Natural killer cell treated with Interleukin-12 subunit alpha and Interleukin-12 subunit beta and Interleukin-15 and Interleukin-18, amount 100 ng/mL, for 72 hours (primary cell): ENCODE results near the gene BCL2A1. TPM values are rescaled to one million over a fixed set of nuclear protein-coding genes. Genes with fewer than 3 reads are reported as not detected.

ENCODE experiments used
- ATAC-seq, 2 donors: fragments of 150-1000 bp; cut with Tn5 transposase in 1 of 2; sonication (Bioruptor Pico), chemical (Tn5 transposase) in 1 of 2; 2 replicates each; pipeline ENCODE4 v1.10.0; 2021
- DNase-seq: peaks from one replicate; pipeline ENCODE4 v3.0.0; 2022; ENCODE audit warnings: low spot score
- H3K27ac Mint-ChIP-seq, 2 donors: 1 replicate in 1 of 2; 2 replicates in 1 of 2; pipeline ENCODE4 v1.8.0; 2022; ENCODE audit warnings: mixed read lengths in 2 of 2, mild to moderate bottlenecking in 1 of 2, moderate library complexity in 1 of 2
- H3K27me3 Mint-ChIP-seq, 2 donors: 1 replicate in 1 of 2; 2 replicates in 1 of 2; pipeline ENCODE4 v1.8.0; 2022; ENCODE audit warnings: mixed read lengths in 2 of 2
- H3K36me3 Mint-ChIP-seq: one replicate; pipeline ENCODE4 v1.8.0; 2022; ENCODE audit warnings: mixed read lengths
- H3K4me1 Mint-ChIP-seq, 2 donors: 1 replicate in 1 of 2; 2 replicates in 1 of 2; pipeline ENCODE4 v1.8.0; 2022; ENCODE audit warnings: low read depth in 2 of 2, mixed read lengths in 2 of 2, mild to moderate bottlenecking in 1 of 2
- H3K4me3 Mint-ChIP-seq: one replicate; pipeline ENCODE4 v1.8.0; 2022; ENCODE audit warnings: mixed read lengths
- H3K9me3 Mint-ChIP-seq: 2 replicates; pipeline ENCODE4 v1.8.0; 2022; ENCODE audit warnings: mixed read lengths
- total RNA-seq, 2 donors: library from RNA; stranded (reverse); gene quantifications; one replicate each; pipeline ENCODE4 v1.2.3, GENCODE V29; 2022

Gene BCL2A1
- total RNA-seq, 2 donors from 2014 or later = 17.3 to 40.0 TPM

DNA sequence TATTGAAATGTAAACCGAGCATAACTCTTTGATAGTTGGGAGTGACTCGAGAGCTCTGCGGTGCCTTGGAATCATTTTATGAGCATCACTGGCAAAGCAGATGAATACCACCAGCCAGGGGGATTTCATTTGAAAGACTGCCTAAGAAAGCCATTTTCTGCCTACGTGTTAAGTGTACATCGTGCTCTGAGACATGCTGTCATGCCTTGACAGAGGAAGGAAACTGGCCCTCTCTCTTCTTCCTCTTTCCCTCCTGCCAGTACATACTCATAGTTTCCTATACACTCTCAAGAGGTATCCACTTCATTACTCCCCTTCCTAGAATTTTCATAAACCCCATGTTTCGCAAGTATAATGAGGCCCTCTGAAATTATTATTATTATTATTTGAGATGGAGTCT is 8.8 kb downstream of the BCL2A1 start:
- H3K36me3 Mint-ChIP-seq = peaks cover 10% of the 10 kb centered on the region
- peak overlapping the region; percentile 45 to 46 for H3K27ac Mint-ChIP-seq
- H3K27me3 Mint-ChIP-seq = no peaks in the 10 kb centered on the region
- ATAC-seq (no peak), DNase-seq (no peak)
- H3K4me3 Mint-ChIP-seq = peak overlapping the region; percentile 29
- peaks cover 3% of the 10 kb centered on the region for H3K9me3 Mint-ChIP-seq
- peaks cover 26 to 30% of the 10 kb centered on the region in 2 donors for H3K4me1 Mint-ChIP-seq

DNA sequence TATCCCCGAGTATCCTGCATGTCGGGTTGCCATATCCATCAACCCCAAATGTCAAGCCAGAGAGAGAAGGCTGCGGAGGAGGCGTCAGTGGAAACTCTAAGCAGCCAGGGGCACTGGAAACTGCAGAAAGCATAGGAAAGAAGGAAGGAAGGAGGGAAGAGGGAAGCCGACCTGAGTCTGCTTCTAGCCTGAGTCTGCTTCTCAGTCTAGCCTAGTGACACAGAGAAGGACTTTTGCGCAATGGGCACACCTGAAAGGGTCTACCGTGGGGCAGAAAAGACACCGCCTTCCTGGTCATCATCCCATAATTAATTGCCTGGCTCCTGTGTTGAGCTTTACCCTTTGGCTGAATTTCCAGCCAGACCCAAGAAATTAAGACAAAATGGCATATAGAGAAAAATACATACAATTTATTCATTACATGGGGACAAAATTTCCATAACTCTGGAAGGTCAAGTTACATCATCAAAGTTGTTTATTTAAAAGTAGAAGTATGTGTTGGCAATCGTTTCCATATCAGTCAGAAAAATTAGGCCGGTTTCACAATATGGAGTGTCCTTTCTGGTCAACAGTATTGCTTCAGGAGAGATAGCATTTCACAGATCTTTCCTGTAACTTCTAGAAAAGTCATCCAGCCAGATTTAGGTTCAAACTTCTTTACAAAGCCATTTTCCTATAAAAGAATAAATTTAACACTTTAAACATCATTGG is 10.3 kb downstream of the BCL2A1 start:
- Mint-ChIP-seq H3K27ac (no peak overlapping the region), H3K4me1 (peaks cover 14 to 17% of the 10 kb centered on the region in 2 donors), H3K4me3 (no peak overlapping the region), H3K27me3 (no peaks in the 10 kb centered on the region), H3K36me3 (peaks cover 6% of the 10 kb centered on the region), H3K9me3 (no peaks in the 10 kb centered on the region)
- no peak for ATAC-seq
- DNase-seq = no peak

DNA sequence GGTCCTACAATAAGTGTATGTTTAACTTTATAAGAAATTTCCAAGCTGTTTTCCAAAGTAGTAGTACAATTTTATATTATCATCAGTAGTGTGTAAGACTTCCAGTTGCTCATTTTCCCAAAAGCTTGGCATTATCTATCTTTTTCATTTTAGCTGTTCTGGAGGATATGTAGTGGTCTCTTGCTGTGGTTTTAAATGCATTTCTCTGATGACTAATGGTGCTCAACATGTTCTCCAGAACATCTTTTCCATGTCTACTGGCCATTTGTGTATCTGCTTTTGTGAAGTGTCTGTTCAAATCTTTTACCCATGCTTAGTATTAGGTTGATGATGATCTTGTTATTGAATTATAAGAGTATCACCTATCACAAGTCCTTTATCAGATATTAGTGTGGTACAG is 13.3 kb downstream of the BCL2A1 start:
- no peak for ATAC-seq
- Mint-ChIP-seq H3K36me3 (no peaks in the 10 kb centered on the region), H3K9me3 (no peaks in the 10 kb centered on the region), H3K4me1 (peaks cover 12 to 16% of the 10 kb centered on the region in 2 donors), H3K27ac (peak overlapping the region in 1 of 2 donors; percentile 5), H3K27me3 (no peaks in the 10 kb centered on the region), H3K4me3 (no peak overlapping the region)
- no peak for DNase-seq

DNA sequence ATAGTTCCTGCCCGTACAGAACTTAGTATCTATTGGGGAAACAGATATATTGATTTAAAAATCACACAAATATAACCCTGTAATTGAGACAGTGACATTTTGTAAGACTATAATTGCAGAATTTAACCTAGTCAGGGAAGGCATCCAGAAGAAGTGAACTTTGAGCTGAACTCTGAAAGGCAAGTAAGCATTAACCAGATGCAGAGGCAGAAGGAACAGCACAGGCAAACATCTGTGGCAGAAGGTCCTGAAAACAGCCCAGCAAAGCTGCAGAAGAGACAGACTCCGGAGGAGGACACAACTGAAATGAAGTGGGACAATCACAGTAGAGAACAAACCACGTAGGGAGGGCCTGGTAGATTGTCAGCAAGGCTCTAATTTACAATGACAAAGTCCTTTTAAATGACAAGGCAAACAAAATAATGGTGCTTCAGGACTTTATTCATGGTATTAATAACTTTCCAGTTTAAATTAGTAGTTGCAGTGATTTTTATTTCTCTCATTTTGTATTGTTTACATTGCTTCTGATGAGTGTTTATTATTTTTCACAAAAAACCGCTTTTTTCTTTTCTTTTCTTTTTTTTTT is 14.5 kb downstream of the BCL2A1 start:
- Mint-ChIP-seq H3K9me3 (no peaks in the 10 kb centered on the region), H3K27me3 (no peaks in the 10 kb centered on the region), H3K4me1 (peaks cover 8 to 16% of the 10 kb centered on the region in 2 donors), H3K27ac (no peak overlapping the region), H3K4me3 (no peak overlapping the region), H3K36me3 (no peaks in the 10 kb centered on the region)
- DNase-seq (no peak), ATAC-seq (no peak)

DNA sequence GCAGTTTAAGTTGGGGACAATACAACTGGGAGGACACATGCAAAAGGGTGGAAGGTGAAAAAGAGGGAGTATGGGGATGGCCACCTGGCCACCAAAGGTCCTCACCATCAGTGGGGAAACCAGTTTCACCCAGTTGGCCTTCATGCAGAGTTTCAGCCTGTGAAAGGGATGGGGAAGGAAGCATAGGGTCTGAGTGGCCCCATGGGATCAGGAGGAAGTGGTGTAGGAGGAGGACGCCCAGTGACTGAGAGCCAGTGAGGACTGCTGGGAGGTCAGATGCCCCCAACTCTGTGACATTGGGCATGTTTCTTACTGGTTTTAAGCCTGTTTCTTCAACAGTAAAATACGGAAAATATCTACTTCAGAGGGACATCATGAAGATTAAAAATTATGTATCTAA is 16.3 kb downstream of the BCL2A1 start:
- no peak for ATAC-seq
- Mint-ChIP-seq H3K9me3 (no peaks in the 10 kb centered on the region), H3K27me3 (no peaks in the 10 kb centered on the region)

DNA sequence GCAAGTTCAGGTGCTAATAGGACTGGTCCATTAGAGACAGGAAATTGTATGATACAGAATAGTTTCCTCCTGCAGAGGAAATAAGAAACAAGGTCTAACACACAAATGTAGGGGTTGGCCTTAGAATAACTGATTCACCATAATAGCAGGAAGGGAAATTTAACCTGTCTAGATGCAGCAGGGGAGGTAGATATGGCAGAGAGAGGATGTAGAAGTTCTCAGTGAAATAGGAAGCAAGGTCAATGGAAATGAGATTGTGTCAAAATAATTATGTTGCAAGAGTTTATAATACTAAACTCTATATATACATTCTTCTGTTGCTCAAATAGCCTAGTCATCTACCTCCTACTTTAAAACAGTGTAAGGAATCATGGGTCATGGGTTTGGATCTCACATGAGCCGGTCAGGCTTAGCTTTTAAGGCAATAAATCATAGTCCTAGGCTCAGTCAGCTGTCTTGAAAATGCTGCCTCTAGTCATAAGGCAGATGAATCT is 17.0 kb downstream of the BCL2A1 start:
- H3K4me3 Mint-ChIP-seq = no peak overlapping the region
- DNase-seq (no peak), ATAC-seq (no peak)
- H3K27me3 Mint-ChIP-seq = no peaks in the 10 kb centered on the region
- H3K36me3 Mint-ChIP-seq = no peaks in the 10 kb centered on the region
- H3K27ac Mint-ChIP-seq = peak overlapping the region in 1 of 2 donors; percentile 8
- H3K4me1 Mint-ChIP-seq = peaks cover 8 to 11% of the 10 kb centered on the region in 2 donors
- H3K9me3 Mint-ChIP-seq = no peaks in the 10 kb centered on the region

More for the DNA sequence above, 16.3 kb downstream of the BCL2A1 start:
- no peaks in the 10 kb centered on the region for H3K36me3 Mint-ChIP-seq
- DNase-seq = no peak
- H3K4me3 Mint-ChIP-seq = no peak overlapping the region
- peaks cover 8 to 11% of the 10 kb centered on the region in 2 donors for H3K4me1 Mint-ChIP-seq
- no peak overlapping the region for H3K27ac Mint-ChIP-seq

DNA sequence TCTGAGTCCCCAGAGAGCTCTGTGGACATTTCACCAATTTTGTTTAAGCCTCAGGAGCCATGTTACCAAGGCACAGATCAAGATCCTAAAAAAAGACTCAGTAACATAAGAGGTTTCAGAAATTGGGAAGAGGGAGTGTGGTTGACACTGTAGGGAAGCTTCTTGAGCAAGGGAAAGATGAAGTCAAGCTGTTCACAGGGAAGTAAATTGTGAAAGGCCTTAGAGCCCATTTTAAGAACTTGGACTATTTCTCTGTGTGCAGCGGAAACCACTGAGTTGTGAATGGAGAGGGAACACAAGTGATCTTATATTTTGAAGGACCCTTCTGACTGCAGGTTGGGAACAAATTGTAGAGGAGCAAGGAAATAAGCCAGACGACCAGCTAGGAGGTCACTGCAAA is 18.7 kb downstream of the BCL2A1 start:
- no peak for ATAC-seq
- Mint-ChIP-seq H3K27ac (no peak overlapping the region), H3K4me3 (no peak overlapping the region), H3K27me3 (no peaks in the 10 kb centered on the region), H3K36me3 (no peaks in the 10 kb centered on the region), H3K9me3 (no peaks in the 10 kb centered on the region), H3K4me1 (peaks cover 17 to 24% of the 10 kb centered on the region in 2 donors)
- no peak for DNase-seq

DNA sequence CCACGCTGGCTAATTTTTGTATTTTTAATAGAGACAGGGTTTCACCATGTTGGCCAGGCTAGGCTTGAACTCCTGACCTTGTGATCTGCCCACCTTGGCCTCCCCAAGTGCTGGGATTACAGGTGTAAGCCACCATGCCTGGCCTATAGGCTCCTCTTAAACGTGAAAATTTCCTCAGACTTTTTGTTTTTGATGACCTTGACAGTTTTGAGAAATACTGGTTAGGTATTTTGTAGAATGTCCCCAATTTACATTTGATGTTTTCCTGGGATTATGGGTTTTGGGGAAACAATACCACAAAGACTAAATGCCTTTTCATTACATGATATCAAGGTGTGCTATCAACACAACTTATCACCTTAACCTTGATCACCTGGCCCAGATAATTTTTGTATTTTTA is 20.7 kb downstream of the BCL2A1 start:
- no peak for ATAC-seq
- Mint-ChIP-seq H3K4me1 (peaks cover 20 to 28% of the 10 kb centered on the region in 2 donors), H3K27me3 (peaks cover 0 to 4% of the 10 kb centered on the region in 2 donors), H3K36me3 (no peaks in the 10 kb centered on the region), H3K9me3 (no peaks in the 10 kb centered on the region), H3K27ac (no peak overlapping the region), H3K4me3 (no peak overlapping the region)
- DNase-seq = no peak

DNA sequence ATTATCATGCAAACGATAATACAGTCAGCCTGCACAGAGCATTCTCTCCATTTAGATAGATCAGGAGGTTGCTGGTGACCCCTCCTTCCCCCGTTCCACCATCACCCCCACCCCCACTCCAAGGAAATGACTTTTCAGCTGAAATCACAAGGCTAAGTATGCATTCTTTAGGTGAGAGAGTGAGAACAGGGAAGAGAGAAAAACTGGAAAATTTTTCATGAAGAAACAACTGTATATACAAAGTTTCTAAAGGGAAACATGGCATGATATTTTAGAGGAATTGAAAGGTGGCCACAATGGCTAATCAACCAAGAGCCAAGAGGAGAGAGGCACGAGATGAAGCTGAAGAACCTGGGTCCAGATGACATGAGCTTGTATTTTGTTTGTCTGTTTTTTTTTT is 22.2 kb downstream of the BCL2A1 start:
- DNase-seq = no peak
- peak overlapping the region in 1 of 2 donors; percentile 29 for H3K27ac Mint-ChIP-seq
- no peak for ATAC-seq
- peaks cover 17 to 27% of the 10 kb centered on the region in 2 donors for H3K4me1 Mint-ChIP-seq
- no peaks in the 10 kb centered on the region for H3K36me3 Mint-ChIP-seq
- H3K27me3 Mint-ChIP-seq = peaks cover 0 to 9% of the 10 kb centered on the region in 2 donors
- H3K9me3 Mint-ChIP-seq = no peaks in the 10 kb centered on the region
- H3K4me3 Mint-ChIP-seq = peak overlapping the region; percentile 34

DNA sequence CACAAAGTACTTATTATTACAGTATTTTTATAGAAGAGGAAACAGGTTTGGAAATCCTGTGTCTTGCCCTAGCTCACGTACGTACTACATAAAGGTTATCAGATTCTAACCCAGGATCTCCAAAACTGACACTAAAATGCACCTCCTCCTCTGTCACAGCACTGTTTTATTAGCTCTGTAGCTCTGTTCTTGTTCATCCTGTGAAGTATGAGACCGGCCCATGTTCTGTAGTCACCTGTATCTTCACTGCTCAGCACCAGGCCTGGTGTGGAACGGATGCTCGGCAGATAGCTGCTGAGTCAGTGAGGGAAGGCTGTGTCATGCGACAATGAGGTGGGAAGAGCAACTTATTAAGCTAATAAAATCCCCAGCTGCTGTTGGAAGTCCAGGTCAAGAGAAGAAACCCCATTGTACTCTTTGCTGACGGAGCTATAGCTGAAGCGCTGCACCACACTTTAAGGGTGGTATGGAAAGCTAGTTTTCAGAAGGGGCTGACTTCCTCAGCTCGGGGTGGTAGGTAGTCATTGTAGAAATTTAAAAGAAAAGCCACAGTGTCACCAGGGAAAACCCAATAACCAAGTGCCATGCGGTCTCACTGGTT is 22.8 kb downstream of the BCL2A1 start:
- Mint-ChIP-seq H3K4me3 (peak overlapping the region; percentile 34), H3K9me3 (no peaks in the 10 kb centered on the region), H3K27ac (peak overlapping the region in 1 of 2 donors; percentile 29), H3K27me3 (peaks cover 0 to 9% of the 10 kb centered on the region in 2 donors), H3K4me1 (peaks cover 15 to 27% of the 10 kb centered on the region in 2 donors), H3K36me3 (no peaks in the 10 kb centered on the region)
- ATAC-seq = peak; percentile 68 to 78
- DNase-seq = no peak

DNA sequence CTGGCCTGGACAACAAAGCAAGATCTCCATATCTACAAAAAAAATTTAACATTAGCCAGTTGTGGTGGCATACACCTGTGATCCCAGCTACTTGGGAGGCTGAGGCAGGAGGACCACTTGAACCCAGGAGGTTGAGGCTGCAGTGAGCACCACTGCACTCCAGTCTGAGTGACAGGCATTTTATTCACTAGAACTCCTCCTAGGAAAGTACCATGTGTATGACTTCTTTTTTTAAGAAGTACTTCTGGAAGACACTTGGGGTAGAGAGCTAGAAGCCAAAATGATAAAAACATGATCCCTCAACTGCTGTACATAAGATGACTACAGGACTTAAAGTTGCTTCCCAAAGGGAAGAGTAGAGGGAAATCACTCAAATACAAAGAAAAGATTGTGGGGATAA is 24.0 kb downstream of the BCL2A1 start:
- Mint-ChIP-seq H3K27ac (peak overlapping the region; percentile 23 to 29), H3K27me3 (peaks cover 0 to 9% of the 10 kb centered on the region in 2 donors), H3K36me3 (no peaks in the 10 kb centered on the region), H3K4me1 (peaks cover 15 to 37% of the 10 kb centered on the region in 2 donors), H3K9me3 (no peaks in the 10 kb centered on the region), H3K4me3 (no peak overlapping the region)
- no peak for ATAC-seq
- no peak for DNase-seq

DNA sequence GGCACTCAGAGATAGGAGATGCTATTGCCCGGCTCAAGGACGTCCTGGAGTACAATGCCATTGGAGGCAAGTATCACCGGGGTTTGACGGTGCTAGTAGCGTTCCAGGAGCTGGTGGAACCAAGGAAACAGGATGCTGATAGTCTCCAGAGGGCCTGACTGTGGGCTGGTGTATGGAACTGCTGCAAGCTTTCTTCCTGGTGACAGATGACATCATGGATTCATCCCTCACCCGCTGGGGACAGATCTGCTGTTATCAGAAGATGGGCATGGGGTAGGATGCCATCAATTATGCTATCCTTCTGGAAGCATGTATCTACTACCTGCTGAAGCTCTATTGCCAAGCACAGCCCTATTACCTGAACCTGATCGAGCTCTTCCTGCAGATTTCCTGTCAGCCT is 26.4 kb downstream of the BCL2A1 start:
- no peaks in the 10 kb centered on the region for H3K36me3 Mint-ChIP-seq
- H3K27me3 Mint-ChIP-seq = peaks cover 0 to 9% of the 10 kb centered on the region in 2 donors
- H3K4me3 Mint-ChIP-seq = no peak overlapping the region
- ATAC-seq (no peak), DNase-seq (no peak)
- H3K4me1 Mint-ChIP-seq = peaks cover 15 to 39% of the 10 kb centered on the region in 2 donors
- H3K27ac Mint-ChIP-seq = no peak overlapping the region
- H3K9me3 Mint-ChIP-seq = no peaks in the 10 kb centered on the region

DNA sequence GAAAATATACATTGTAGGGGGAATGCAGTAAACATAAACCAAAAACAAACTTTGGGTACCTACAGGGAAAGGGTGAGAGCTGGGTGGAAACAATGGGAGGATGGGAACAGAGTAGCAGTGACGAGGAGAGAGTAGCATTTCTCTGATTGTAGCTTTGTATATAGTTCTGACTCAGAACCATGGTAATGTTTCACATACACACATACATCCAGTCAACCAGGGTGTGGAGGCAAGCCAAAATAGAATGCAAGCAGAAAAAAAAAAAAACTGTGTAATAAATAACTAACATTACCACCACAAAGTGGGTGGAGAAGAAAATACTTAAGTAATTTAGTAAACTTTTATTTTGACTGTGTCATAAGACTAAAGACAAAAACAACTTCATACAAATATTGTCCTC is 27.2 kb downstream of the BCL2A1 start:
- H3K4me1 Mint-ChIP-seq = peaks cover 14 to 37% of the 10 kb centered on the region in 2 donors
- no peak for DNase-seq
- no peaks in the 10 kb centered on the region for H3K9me3 Mint-ChIP-seq
- H3K4me3 Mint-ChIP-seq = peak overlapping the region; percentile 8
- H3K27ac Mint-ChIP-seq = no peak overlapping the region
- ATAC-seq = peak in 1 of 2 donors; percentile 78
- H3K36me3 Mint-ChIP-seq = no peaks in the 10 kb centered on the region
- peaks cover 0 to 11% of the 10 kb centered on the region in 2 donors for H3K27me3 Mint-ChIP-seq
